ENCODE results near the gene GCLC.

The GCLC gene

GRCh38 chr6:53585208-53585900 lies 40.5 kb upstream of the GCLC start:
- H3K4me3 ChIP-seq (replicated peaks; ENCODE audit: low read depth, low read length) = no peak overlapping the region
- no peak for DNase-seq (ENCODE audit: extremely low read depth, low read depth)
- TF ChIP-seq CTCF (IDR thresholded peaks at IDR 0.05; ENCODE audit: low read depth, low read length, missing control alignments) = no peak

DNA sequence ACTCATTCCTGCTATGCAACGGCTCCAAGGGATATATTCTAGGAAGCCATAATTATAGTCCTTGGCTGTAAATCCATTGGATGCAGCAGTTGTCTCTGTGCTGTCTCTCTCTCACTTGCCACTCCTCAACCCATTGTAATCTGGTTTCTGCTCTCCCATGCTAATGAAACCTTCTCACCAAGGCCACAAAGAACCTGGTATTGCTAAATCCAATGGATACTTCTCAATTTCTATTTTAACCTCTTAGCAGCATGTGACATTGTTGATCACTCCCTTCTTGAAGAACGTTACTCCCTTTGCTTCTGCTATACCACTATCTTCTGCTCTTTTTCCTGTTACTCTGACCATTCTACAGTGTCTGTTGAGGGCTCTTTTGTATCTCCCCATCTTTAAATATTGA lies 39.8 kb upstream of the GCLC start:
- DNase-seq (ENCODE audit: extremely low read depth, low read depth) = no peak
- H3K4me3 ChIP-seq (replicated peaks; ENCODE audit: low read depth, low read length) = no peak overlapping the region
- TF ChIP-seq CTCF (IDR thresholded peaks at IDR 0.05; ENCODE audit: low read depth, low read length, missing control alignments) = no peak

DNA sequence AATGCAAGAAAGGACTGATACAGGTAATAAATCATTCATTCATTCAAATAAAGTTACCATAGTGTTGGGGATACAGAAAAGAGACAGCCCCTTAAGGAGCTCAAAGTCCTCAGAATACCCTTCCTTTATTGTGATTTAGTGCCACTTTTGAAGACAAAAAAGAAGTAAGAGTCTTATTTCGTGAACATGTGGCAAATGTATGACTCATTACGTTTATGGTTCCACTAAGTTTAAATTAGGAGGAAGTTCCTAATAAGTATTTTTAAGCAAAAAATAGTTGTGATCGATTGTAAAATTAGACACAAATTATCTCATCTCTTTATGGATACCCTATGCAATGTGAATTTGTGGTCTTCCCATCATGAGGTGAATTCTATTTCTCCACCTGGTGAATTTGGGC lies 38.5 kb upstream of the GCLC start:
- no peak for DNase-seq (ENCODE audit: extremely low read depth, low read depth)
- no peak overlapping the region for H3K4me3 ChIP-seq (replicated peaks; ENCODE audit: low read depth, low read length)
- no peak for TF ChIP-seq CTCF (IDR thresholded peaks at IDR 0.05; ENCODE audit: low read depth, low read length, missing control alignments)

GRCh38 chr6:53582963-53583362 lies 38.1 kb upstream of the GCLC start:
- TF ChIP-seq CTCF (IDR thresholded peaks at IDR 0.05; ENCODE audit: low read depth, low read length, missing control alignments) = no peak
- DNase-seq (ENCODE audit: extremely low read depth, low read depth) = no peak
- no peak overlapping the region for H3K4me3 ChIP-seq (replicated peaks; ENCODE audit: low read depth, low read length)

- H3K4me3 ChIP-seq (replicated peaks; ENCODE audit: low read depth, low read length) = no peak overlapping the region
- no peak for DNase-seq (ENCODE audit: extremely low read depth, low read depth)
- TF ChIP-seq CTCF (IDR thresholded peaks at IDR 0.05; ENCODE audit: low read depth, low read length, missing control alignments) = no peak
Observed at GRCh38 chr6:53581856-53582255, 37.0 kb upstream of the GCLC start.

GRCh38 chr6:53581173-53581773 lies 36.4 kb upstream of the GCLC start:
- DNase-seq (ENCODE audit: extremely low read depth, low read depth) = no peak
- no peak for TF ChIP-seq CTCF (IDR thresholded peaks at IDR 0.05; ENCODE audit: low read depth, low read length, missing control alignments)
- H3K4me3 ChIP-seq (replicated peaks; ENCODE audit: low read depth, low read length) = no peak overlapping the region

Measured in HFF-Myc (cell line).